ENCODE data around the gene TTC22. TPM values are rescaled to one million over a fixed set of nuclear protein-coding genes. Genes with fewer than 3 reads are reported as not detected.

Gene TTC22
- total RNA-seq, 1 experiment from 2014 or later, result 1.8 TPM

DNA sequence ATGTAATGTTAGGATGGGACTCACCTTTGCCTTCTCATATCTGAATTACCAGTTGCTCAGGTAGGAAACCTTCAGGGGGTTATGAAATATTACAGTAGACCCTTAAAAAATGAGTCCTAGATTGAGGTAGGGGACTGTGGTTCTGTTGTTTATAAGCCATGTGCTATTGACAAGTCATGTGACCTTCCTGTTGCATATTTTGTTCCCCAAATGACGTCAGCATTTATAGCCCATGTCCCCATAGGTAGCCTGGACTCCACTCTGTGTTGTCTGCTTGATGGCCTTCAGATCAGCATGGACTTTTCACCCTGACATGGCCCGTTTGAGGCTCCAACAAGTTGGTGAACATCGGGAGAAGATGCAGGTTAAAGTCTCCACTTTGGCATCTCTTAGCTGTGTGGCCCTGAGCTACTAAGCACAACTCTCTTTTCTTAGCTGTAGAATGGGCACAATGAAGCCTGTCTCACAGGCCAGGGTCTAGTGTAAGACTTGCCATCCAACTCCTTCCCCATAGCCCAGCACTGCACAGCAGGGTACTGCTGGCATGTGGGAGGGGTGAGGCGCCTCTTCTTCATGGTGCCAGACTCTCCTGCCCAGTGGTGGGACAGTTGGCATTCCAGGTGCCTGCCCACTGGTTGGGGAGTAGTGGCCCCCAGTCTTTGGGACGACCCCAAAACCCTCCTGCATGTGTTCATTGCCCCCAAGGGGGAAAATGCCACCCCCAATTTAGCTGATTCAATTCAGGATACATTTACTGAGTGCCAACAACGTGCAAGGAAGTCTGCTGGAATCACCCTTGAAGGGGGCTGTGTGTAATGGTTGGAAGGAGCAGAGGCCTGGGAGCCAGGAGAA lies 36.1 kb upstream of the TTC22 start:
- no peak overlapping the region for H3K9ac ChIP-seq (ENCODE audit: low read length)
- H4K20me1 ChIP-seq (ENCODE audit: insufficient read depth), result no peaks in the 10 kb centered on the region
- H3K27ac ChIP-seq (ENCODE audit: low read depth, low read length), result no peak overlapping the region
- intact Hi-C loops (cut with micrococcal nuclease), result no loop called here
- ATAC-seq, result no peak
- ChIA-PET POLR2A (no interaction called here), CTCF (no interaction called here), RAD21 (ENCODE audit: low non-redundant PET in 1 of 2, low total read pairs in 2 of 2, uncharacterized antibody in 2 of 2, unreplicated experiment in 2 of 2) (no interaction called here)
- no peaks in the 10 kb centered on the region for H3K4me1 ChIP-seq (ENCODE audit: control insufficient read depth in 1 of 2, insufficient read depth in 2 of 2, low read length in 2 of 2)
- no peaks in the 10 kb centered on the region for H3K79me2 ChIP-seq (ENCODE audit: insufficient read depth, low read length)
- no peak for TF ChIP-seq EZH2 (IDR thresholded peaks at IDR 0.05)
- TF ChIP-seq FOSL1 (IDR thresholded peaks at IDR 0.05; ENCODE audit: low read depth), result no peak
- no peak for TF ChIP-seq TCF7L2 (IDR thresholded peaks at IDR 0.05; ENCODE audit: borderline replicate concordance, extremely low read depth, insufficient read depth, insufficient read length)
- no peak for TF ChIP-seq ELF1 (IDR thresholded peaks at IDR 0.05; ENCODE audit: borderline replicate concordance, low read depth)
- TF ChIP-seq, protein P1, sequence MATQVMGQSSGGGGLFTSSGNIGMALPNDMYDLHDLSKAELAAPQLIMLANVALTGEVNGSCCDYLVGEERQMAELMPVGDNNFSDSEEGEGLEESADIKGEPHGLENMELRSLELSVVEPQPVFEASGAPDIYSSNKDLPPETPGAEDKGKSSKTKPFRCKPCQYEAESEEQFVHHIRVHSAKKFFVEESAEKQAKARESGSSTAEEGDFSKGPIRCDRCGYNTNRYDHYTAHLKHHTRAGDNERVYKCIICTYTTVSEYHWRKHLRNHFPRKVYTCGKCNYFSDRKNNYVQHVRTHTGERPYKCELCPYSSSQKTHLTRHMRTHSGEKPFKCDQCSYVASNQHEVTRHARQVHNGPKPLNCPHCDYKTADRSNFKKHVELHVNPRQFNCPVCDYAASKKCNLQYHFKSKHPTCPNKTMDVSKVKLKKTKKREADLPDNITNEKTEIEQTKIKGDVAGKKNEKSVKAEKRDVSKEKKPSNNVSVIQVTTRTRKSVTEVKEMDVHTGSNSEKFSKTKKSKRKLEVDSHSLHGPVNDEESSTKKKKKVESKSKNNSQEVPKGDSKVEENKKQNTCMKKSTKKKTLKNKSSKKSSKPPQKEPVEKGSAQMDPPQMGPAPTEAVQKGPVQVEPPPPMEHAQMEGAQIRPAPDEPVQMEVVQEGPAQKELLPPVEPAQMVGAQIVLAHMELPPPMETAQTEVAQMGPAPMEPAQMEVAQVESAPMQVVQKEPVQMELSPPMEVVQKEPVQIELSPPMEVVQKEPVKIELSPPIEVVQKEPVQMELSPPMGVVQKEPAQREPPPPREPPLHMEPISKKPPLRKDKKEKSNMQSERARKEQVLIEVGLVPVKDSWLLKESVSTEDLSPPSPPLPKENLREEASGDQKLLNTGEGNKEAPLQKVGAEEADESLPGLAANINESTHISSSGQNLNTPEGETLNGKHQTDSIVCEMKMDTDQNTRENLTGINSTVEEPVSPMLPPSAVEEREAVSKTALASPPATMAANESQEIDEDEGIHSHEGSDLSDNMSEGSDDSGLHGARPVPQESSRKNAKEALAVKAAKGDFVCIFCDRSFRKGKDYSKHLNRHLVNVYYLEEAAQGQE (IDR thresholded peaks at IDR 0.05; ENCODE audit: low read depth), result no peak
- TF ChIP-seq POLR2A (IDR thresholded peaks at IDR 0.05; ENCODE audit: borderline replicate concordance, extremely low read depth, insufficient read depth, insufficient read length), result no peak
- no peak for TF ChIP-seq POLR2AphosphoS5 (IDR thresholded peaks at IDR 0.05; ENCODE audit: low read depth, low read length)
- TF ChIP-seq, protein P2, sequence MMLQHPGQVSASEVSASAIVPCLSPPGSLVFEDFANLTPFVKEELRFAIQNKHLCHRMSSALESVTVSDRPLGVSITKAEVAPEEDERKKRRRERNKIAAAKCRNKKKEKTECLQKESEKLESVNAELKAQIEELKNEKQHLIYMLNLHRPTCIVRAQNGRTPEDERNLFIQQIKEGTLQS (IDR thresholded peaks at IDR 0.05), result no peak
- no peak for TF ChIP-seq SP1 (IDR thresholded peaks at IDR 0.05; ENCODE audit: low read depth)
- TF ChIP-seq EZH2phosphoT487 (IDR thresholded peaks at IDR 0.05; ENCODE audit: borderline replicate concordance), result no peak
- no peak for TF ChIP-seq CEBPB (IDR thresholded peaks at IDR 0.05; ENCODE audit: low read depth)
- TF ChIP-seq SIN3A (IDR thresholded peaks at IDR 0.05; ENCODE audit: low read depth), result no peak
- TF ChIP-seq, protein P3, sequence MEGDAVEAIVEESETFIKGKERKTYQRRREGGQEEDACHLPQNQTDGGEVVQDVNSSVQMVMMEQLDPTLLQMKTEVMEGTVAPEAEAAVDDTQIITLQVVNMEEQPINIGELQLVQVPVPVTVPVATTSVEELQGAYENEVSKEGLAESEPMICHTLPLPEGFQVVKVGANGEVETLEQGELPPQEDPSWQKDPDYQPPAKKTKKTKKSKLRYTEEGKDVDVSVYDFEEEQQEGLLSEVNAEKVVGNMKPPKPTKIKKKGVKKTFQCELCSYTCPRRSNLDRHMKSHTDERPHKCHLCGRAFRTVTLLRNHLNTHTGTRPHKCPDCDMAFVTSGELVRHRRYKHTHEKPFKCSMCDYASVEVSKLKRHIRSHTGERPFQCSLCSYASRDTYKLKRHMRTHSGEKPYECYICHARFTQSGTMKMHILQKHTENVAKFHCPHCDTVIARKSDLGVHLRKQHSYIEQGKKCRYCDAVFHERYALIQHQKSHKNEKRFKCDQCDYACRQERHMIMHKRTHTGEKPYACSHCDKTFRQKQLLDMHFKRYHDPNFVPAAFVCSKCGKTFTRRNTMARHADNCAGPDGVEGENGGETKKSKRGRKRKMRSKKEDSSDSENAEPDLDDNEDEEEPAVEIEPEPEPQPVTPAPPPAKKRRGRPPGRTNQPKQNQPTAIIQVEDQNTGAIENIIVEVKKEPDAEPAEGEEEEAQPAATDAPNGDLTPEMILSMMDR (IDR thresholded peaks at IDR 0.05 in 2 of 3, conservative IDR thresholded peaks at IDR 0.05 in 1 of 3; ENCODE audit: borderline replicate concordance in 1 of 3, insufficient read depth in 1 of 3, low read depth in 2 of 3, low read length in 2 of 3), result no peak
- no peak for DNase-seq (ENCODE audit: low read depth, low spot score)
- H3K36me3 ChIP-seq (ENCODE audit: control insufficient read depth in 1 of 2, insufficient read depth in 2 of 2, low read length in 2 of 2), result no peaks in the 10 kb centered on the region
- no peaks in the 10 kb centered on the region for H3K9me3 ChIP-seq (ENCODE audit: control insufficient read depth in 1 of 2, insufficient read depth in 1 of 2, low read depth in 1 of 2, low read length in 2 of 2)
- no TSS peak for BruUV-seq (replicated peaks)
- H3K27me3 ChIP-seq (ENCODE audit: insufficient read depth, low read length), result no peaks in the 10 kb centered on the region
- H2AFZ ChIP-seq (ENCODE audit: low read depth, low read length, poor library complexity, severe bottlenecking), result no peak overlapping the region
- no peak overlapping the region for H3K4me2 ChIP-seq (ENCODE audit: low read length)
- H3K9me2 ChIP-seq (ENCODE audit: insufficient read depth), result no peaks in the 10 kb centered on the region
- no peak overlapping the region for H3K4me3 ChIP-seq (replicated peaks in 1 of 2; ENCODE audit: low read depth in 1 of 2, low read length in 2 of 2)
